ENCODE data around the gene ETFA. TPM values are rescaled to one million over a fixed set of nuclear protein-coding genes. Genes with fewer than 3 reads are reported as not detected.

The ETFA gene
- total and polyA plus RNA-seq, 9 of the 15 experiments (the other 6 are each of a cell fraction or from before 2014, with no cell fraction given): 130 to 543 (median 232) TPM

DNA sequence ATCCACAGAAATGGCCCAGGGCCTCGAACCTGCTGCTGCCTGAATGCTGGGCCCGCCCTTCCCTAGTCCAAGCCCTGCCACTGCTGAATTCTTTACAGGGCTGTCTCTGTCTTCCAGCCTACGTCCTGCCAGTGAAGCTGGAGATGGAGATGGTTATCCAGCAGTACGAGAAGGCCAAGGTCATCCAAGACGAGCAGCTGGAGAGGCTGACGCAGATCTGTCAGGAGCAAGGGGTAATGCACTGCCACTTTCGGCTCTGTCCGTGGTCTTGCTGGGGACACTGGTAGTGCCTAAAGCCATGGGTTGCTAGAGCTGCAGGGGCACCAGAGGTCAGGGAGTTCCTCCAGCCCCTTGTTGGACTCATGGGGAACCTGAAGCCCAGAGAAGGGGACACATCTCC, 135.8 kb downstream of the ETFA start:
- Histone ChIP-seq H3K4me1 (replicated peaks in 1 of 2; ENCODE audit: control insufficient read depth in 2 of 2, insufficient read depth in 2 of 2, low read length in 2 of 2) (peaks cover 0 to 6% of the 10 kb centered on the region in 2 experiments; a peak in 1 of 5 replicates), H3K36me3 (ENCODE audit: control insufficient read depth, insufficient read depth, low read length) (no peaks in the 10 kb centered on the region), H3K9me3 (replicated peaks; ENCODE audit: control insufficient read depth, insufficient read depth, low read depth, low read length) (no peaks in the 10 kb centered on the region), H3K4me2 (ENCODE audit: insufficient read depth, low read length) (no peak overlapping the region), H3K4me3 (no peak overlapping the region), H3K27me3 (ENCODE audit: control insufficient read depth in 2 of 2, insufficient read depth in 2 of 2, low read length in 2 of 2) (peaks cover 49 to 83% of the 10 kb centered on the region in 2 experiments), H3K27ac (ENCODE audit: extremely low read depth, low read depth, low read length) (no peak overlapping the region), H3K9ac (ENCODE audit: insufficient read depth in 1 of 2, low read depth in 2 of 2, low read length in 2 of 2) (no peak overlapping the region), H3K9me1 (ENCODE audit: control insufficient read depth, insufficient read depth, low read length) (no peaks in the 10 kb centered on the region), H4K20me1 (replicated peaks; ENCODE audit: control insufficient read depth, insufficient read depth, low read length) (0 out of 2 replicates have a peak, but pooled peaks cover 3% of the 10 kb centered on the region), H2AFZ (ENCODE audit: low read depth, low read length) (no peak overlapping the region), H3K79me2 (ENCODE audit: control insufficient read depth, insufficient read depth, low read length) (no peaks in the 10 kb centered on the region)
- ATAC-seq: no peak
- POLR2A ChIA-PET: interaction anchor here (0.7 to 1.0 kb wide), 2 partner anchors 13 to 170 kb away, joined by 3 read pairs; no protein-coding TSS in a partner anchor
- no peak for DNase-seq (ENCODE audit: extremely low read depth in 1 of 4, low spot score in 3 of 4)
- no TSS peak for BruUV-seq (replicated peaks)
- CTCF ChIA-PET (ENCODE audit: low intra/inter-chr PET ratio): no interaction called here
- FAIRE-seq: no peak
- WGBS (ENCODE audit: insufficient coverage, low coverage, missing lambda C conversion rate): 0% methylated on average over 8 of the region's 8 CpGs
- intact Hi-C loops (cut with micrococcal nuclease) (no loop called here), in situ Hi-C loops (cut with MboI) (no loop called here)
- TF ChIP-seq POLR2B (IDR thresholded peaks at IDR 0.05; ENCODE audit: low read depth, partially characterized antibody) (no peak), FOXJ3 (CRISPR knock-in tag; IDR thresholded peaks at IDR 0.05) (no peak), SRF (CRISPR knock-in tag; IDR thresholded peaks at IDR 0.05) (no peak), SP2 (IDR thresholded peaks at IDR 0.05; ENCODE audit: extremely low read depth, low read depth, low read length, poor library complexity, severe bottlenecking) (no peak), CBFA2T2 (conservative IDR thresholded peaks at IDR 0.05) (no peak)
- TF ChIP-seq, protein P1, sequence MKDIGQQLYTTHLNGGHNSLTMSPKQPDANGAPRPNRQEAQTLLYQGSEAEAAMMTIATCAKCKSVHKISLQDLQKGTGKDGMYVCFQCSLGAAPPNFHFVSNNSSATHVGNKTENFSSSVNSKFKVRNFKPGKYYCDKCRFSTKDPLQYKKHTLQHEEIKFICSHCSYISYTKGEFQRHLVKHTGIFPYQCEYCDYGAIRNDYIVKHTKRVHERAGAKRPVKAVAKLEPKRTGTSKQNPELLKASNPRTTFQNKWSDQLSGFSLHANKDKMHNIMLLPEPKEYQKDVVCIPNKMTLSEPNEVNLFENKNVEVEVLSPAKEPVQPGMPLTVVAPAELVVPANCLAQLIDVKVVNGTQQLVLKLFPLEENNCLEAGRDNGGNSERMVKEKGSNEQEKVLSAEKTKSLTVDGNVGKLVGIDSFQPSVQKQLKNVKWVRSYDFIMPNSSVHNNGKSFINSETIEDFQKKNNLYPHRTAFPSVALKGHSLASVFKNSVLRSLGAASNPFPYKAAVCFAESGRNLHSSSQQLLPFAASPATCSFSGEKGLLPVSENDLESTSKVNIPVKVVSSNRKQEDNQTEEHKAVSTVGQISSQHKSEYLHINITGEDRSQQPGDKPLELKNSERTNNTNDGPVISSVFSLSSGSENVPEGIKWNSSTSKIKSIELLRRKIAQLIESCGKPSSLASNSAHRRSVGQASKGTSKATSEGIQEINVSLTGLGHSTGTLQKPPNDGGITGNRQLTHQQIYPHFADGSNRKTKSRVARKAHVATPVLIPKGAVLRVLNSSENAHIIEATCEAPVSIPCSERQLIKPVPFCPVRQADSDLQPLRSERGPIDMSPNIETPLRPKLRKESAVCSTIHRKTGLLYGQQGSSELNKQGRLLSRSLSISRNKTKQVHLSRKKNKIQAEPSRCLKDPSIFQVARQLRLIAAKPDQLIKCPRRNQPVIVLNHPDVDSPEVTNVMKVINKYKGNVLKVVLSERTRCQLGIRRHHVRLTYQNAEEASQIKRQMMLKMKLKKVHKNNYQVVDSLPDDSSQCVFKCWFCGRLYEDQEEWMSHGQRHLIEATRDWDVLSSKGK (CRISPR knock-in tag; IDR thresholded peaks at IDR 0.05): no peak
- TF ChIP-seq, protein P2, sequence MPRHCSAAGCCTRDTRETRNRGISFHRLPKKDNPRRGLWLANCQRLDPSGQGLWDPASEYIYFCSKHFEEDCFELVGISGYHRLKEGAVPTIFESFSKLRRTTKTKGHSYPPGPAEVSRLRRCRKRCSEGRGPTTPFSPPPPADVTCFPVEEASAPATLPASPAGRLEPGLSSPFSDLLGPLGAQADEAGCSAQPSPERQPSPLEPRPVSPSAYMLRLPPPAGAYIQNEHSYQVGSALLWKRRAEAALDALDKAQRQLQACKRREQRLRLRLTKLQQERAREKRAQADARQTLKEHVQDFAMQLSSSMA (CRISPR knock-in tag; IDR thresholded peaks at IDR 0.05): no peak
